Thoracic aorta (tissue), 2 donors: ENCODE measurements around the gene MICAL3. TPM values are rescaled to one million over a fixed set of nuclear protein-coding genes. Genes with fewer than 3 reads are reported as not detected.
"Not testable (repeated sequence)": the region's sequence is repeated elsewhere in the genome, so short reads cannot be mapped to it uniquely, and the experiment has no call there.

Experiments used
- ATAC-seq: fragments of 150-250 bp; one replicate; pipeline ENCODE4 v1.8.0; 2017; ENCODE audit warnings: low read depth; ENCODE audit not compliant: insufficient number of reproducible peaks, low FRiP score
- DNase-seq: peaks from one replicate; pipeline ENCODE4 v3.0.0-alpha.2; 2020; ENCODE audit warnings: low spot score
- H3K27ac ChIP-seq, 2 donors: fragments of 200-600 bp; sonication (generic); 1 replicate in 1 of 2; 2 replicates in 1 of 2; pipeline ENCODE4 v1.5.1; 2016; ENCODE audit warnings: mild to moderate bottlenecking in 2 of 2, moderate library complexity in 2 of 2
- H3K27me3 ChIP-seq: fragments of 200-600 bp; sonication (generic); replicated peaks from 2 replicates; pipeline ENCODE4 v1.6.0; 2016; ENCODE audit warnings: mild to moderate bottlenecking; ENCODE audit not compliant: insufficient read depth
- H3K36me3 ChIP-seq: fragments of 200-600 bp; sonication (generic); one replicate; pipeline ENCODE4 v1.5.1; 2016
- H3K4me1 ChIP-seq, 2 donors: fragments of 200-600 bp; sonication (generic); 1 replicate in 1 of 2; 2 replicates in 1 of 2; pipeline versions ENCODE4 v1.5.1 to v1.6.0; 2016; ENCODE audit warnings: low read depth in 2 of 2, mild to moderate bottlenecking in 1 of 2; ENCODE audit not compliant: control insufficient read depth in 1 of 2
- H3K4me3 ChIP-seq: fragments of 200-600 bp; sonication (generic); 2 replicates; pipeline ENCODE4 v1.5.1; 2016; ENCODE audit warnings: mild to moderate bottlenecking
- H3K9me3 ChIP-seq: fragments of 200-600 bp; sonication (generic); 2 replicates; pipeline ENCODE4 v1.5.1; 2016
- CTCF ChIP-seq: fragments of 200-600 bp; sonication (generic); IDR thresholded peaks from one replicate; pipeline ENCODE4 v1.5.1; 2019; ENCODE audit warnings: antibody characterized with exemption
- total RNA-seq, 2 donors: library from RNA; depleted of rRNA; stranded (reverse); fragments of >200 nt; gene quantifications; one replicate each; pipeline versions ENCODE4 v1.1.0 to v1.2.3, GENCODE V29; 2016

MICAL3 gene
- total RNA-seq, 2 donors from 2014 or later: 45.2 to 78.0 TPM

- no peak overlapping the region for H3K27ac ChIP-seq
- H3K9me3 ChIP-seq: no peaks in the 10 kb centered on the region
- DNase-seq (no peak), ATAC-seq (no peak)
- TF ChIP-seq CTCF: no peak
- H3K4me3 ChIP-seq: no peak overlapping the region
- H3K27me3 ChIP-seq: no peaks in the 10 kb centered on the region
- no peaks in the 10 kb centered on the region for H3K36me3 ChIP-seq
- H3K4me1 ChIP-seq: peaks cover 6 to 30% of the 10 kb centered on the region in 2 donors
Measured at GRCh38 chr22:17998913-17999312, 25.4 kb downstream of the MICAL3 start.

- Histone ChIP-seq H3K36me3 (no peaks in the 10 kb centered on the region), H3K9me3 (no peaks in the 10 kb centered on the region), H3K27me3 (no peaks in the 10 kb centered on the region), H3K27ac (no peak overlapping the region), H3K4me3 (no peak overlapping the region), H3K4me1 (peaks cover 6 to 37% of the 10 kb centered on the region in 2 donors)
- TF ChIP-seq CTCF: no peak
- DNase-seq (no peak), ATAC-seq (no peak)
Measured at GRCh38 chr22:17997456-17997855, 26.9 kb downstream of the MICAL3 start.

DNA sequence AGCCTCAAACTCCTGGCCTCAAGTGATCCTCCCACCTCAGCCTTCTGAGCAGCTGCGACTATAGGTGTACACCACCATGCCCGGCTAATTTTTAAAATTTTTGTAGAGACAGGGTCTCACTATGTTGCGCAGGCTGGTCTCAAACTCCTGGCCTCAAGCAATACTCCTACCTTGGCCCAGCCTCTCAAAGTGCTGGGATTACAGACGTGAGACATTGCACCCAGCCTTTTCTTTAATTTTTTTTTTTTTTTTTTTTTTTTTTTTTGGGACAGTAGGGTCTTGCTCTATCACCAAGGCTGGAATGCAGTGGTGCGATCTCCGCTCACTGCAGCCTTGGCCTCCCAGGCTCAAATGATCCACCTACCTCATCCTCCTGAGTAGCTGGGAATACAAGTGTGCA is 29.1 kb downstream of the MICAL3 start:
- H3K9me3 ChIP-seq, H3K27ac ChIP-seq, DNase-seq, H3K4me3 ChIP-seq, H3K36me3 ChIP-seq, H3K27me3 ChIP-seq, ATAC-seq: not testable (repeated sequence)
- H3K4me1 ChIP-seq: peaks cover 6 to 43% of the 10 kb centered on the region in 2 donors

- DNase-seq (no peak), ATAC-seq (no peak)
- TF ChIP-seq CTCF: no peak
- H3K27me3 ChIP-seq: no peaks in the 10 kb centered on the region
- no peaks in the 10 kb centered on the region for H3K9me3 ChIP-seq
- H3K36me3 ChIP-seq: no peaks in the 10 kb centered on the region
- no peak overlapping the region for H3K27ac ChIP-seq
- H3K4me3 ChIP-seq: no peak overlapping the region
- H3K4me1 ChIP-seq: peaks cover 6 to 36% of the 10 kb centered on the region in 2 donors
Measured at GRCh38 chr22:17994424-17995108, 29.8 kb downstream of the MICAL3 start.

GRCh38 chr22:17992976-17993375 is 31.4 kb downstream of the MICAL3 start:
- ATAC-seq, H3K9me3 ChIP-seq, H3K27me3 ChIP-seq, H3K4me3 ChIP-seq, H3K27ac ChIP-seq, DNase-seq, H3K36me3 ChIP-seq: not testable (repeated sequence)
- peaks cover 3 to 25% of the 10 kb centered on the region in 2 donors for H3K4me1 ChIP-seq

DNA sequence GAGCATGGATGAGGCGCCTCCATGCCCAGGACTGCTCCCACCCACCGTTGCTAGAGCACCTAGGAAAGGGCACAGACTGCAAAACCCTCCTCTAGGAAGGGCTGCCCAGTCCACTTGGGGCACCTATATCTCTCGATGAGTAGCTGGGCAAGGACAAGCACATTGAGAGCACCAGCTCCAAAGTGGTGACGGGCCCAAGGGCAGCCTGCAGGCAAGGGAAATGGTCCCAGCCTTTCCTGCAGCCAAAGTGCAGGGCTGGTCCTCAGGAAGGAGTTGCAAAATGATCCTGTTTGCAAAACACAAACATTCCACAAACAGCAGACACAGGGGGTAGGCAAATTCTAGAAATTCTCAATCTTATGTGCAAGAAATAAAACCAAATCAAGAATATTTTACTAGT is 32.4 kb downstream of the MICAL3 start:
- H3K36me3 ChIP-seq, ATAC-seq, H3K27me3 ChIP-seq, H3K27ac ChIP-seq, H3K4me3 ChIP-seq, DNase-seq, H3K9me3 ChIP-seq: not testable (repeated sequence)
- H3K4me1 ChIP-seq: peaks cover 0 to 25% of the 10 kb centered on the region in 2 donors

DNA sequence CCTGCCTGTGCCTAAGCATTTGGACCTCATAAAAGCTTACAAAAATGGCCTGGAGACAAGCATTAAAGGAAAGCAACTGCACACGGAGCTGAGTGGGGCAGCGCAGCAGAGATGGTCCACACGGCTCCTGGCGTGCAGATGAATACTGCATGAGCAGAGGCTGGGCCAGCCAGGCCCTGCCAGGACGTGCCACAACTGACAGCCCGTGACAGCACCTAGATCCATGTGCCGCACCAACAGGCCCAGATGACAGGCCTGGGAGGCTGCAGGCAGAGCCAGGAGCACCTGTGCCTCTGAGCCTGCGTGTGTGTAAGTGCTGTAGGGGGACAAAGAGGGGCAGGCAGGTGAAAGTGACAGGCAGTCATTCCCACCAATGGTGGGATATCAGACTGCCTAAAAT is 33.4 kb downstream of the MICAL3 start:
- DNase-seq: no peak
- Histone ChIP-seq H3K36me3 (no peaks in the 10 kb centered on the region), H3K9me3 (no peaks in the 10 kb centered on the region), H3K27ac (no peak overlapping the region), H3K4me1 (peaks cover 0 to 25% of the 10 kb centered on the region in 2 donors), H3K4me3 (no peak overlapping the region), H3K27me3 (no peaks in the 10 kb centered on the region)
- no peak for TF ChIP-seq CTCF
- ATAC-seq: no peak
